HepG2 (cell line): ENCODE data around the gene KLKB1. TPM values are rescaled to one million over a fixed set of nuclear protein-coding genes. Genes with fewer than 3 reads are reported as not detected.

Source experiments
- ATAC-seq: fragments of 200-7000 bp; cut with Tn5 transposase; 3 replicates; pipeline ENCODE4 v1.9.1; 2020; ENCODE audit warnings: mild to moderate bottlenecking, moderate library complexity
- BruUV-seq: library from RNA; stranded (reverse); fragments of 400-500 nt; replicated peaks from 2 replicates; lab custom pipeline; 2021; lab: Mats Ljungman, UMichigan
- CTCF ChIA-PET: fragments of 300-600 bp; formaldehyde crosslinking; extraction: SDS; loops from one replicate; lab custom pipeline; 2021; ENCODE audit warnings: low total read pairs, inconsistent platforms, low intra/inter-chr PET ratio; lab: Yijun Ruan, JAX
- POLR2A ChIA-PET: fragments of 350-600 bp; sonication (Branson Sonifier 250); formaldehyde crosslinking; loops from one replicate; lab custom pipeline; 2020; ENCODE audit warnings: antibody characterized with exemption, inconsistent platforms; lab: Yijun Ruan, JAX
- DNase-seq: peaks from one replicate; pipeline ENCODE4 v3.0.0-alpha.2; 2015; ENCODE audit warnings: low spot score
- FAIRE-seq: peaks from 3 replicates; lab custom pipeline; 2011; peaks lifted over from hg19 to GRCh38; lab: Jason Lieb, UNC
- H2AFZ ChIP-seq: one replicate; pipeline ENCODE4 v1.6.1; 2011; ENCODE audit warnings: low read length, inconsistent platforms
- H3K27ac ChIP-seq: fragments of 300-600 bp; 3 replicates; pipeline ENCODE4 v1.8.0; 2011; ENCODE audit warnings: mixed run types, mild to moderate bottlenecking, mixed read lengths, low read length, inconsistent platforms; ENCODE audit not compliant: insufficient read depth; ENCODE audit errors: extremely low read length
- H3K27me3 ChIP-seq, 2 experiments: fragments of 200-600 bp in 1 of 2; 2 replicates in 1 of 2; 3 replicates in 1 of 2; pipeline versions ENCODE4 v1.6.0 to v1.8.0; 2011; ENCODE audit warnings: low read length in 2 of 2, mild to moderate bottlenecking in 2 of 2, moderate library complexity in 2 of 2, inconsistent platforms in 1 of 2; ENCODE audit not compliant: insufficient read depth in 2 of 2, control insufficient read depth in 1 of 2
- H3K36me3 ChIP-seq, 2 experiments: fragments of 200-600 bp in 1 of 2; replicated peaks in 1 of 2; 2 replicates in 1 of 2; 3 replicates in 1 of 2; pipeline versions ENCODE4 v1.5.1 to v1.8.0; 2011; ENCODE audit warnings: low read length in 2 of 2, inconsistent platforms in 1 of 2; ENCODE audit not compliant: insufficient read depth in 2 of 2, control insufficient read depth in 1 of 2
- H3K4me1 ChIP-seq: 2 replicates; pipeline ENCODE4 v1.5.1; 2012; ENCODE audit warnings: low read length, inconsistent platforms; ENCODE audit not compliant: insufficient read depth
- H3K4me2 ChIP-seq: 2 replicates; pipeline ENCODE4 v1.6.0; 2011; ENCODE audit warnings: low read depth, low read length, inconsistent platforms
- H3K4me3 ChIP-seq, 3 experiments: fragments of 200-600 bp in 1 of 3; sonication (generic), shearing (Covaris generic) in 1 of 3; replicated peaks in 1 of 3; 2 replicates each; pipeline ENCODE4 v1.5.1; 2011 to 2016; ENCODE audit warnings: low read length in 3 of 3, inconsistent platforms in 2 of 3, low read depth in 2 of 3, mild to moderate bottlenecking in 2 of 3, control low read depth in 1 of 3, mixed read lengths in 1 of 3; ENCODE audit not compliant: insufficient read depth in 1 of 3
- H3K79me2 ChIP-seq: one replicate; pipeline ENCODE4 v1.6.1; 2011; ENCODE audit warnings: low read length, inconsistent platforms; ENCODE audit not compliant: insufficient read depth
- H3K9ac ChIP-seq: 2 replicates; pipeline ENCODE4 v1.6.0; 2011; ENCODE audit warnings: mild to moderate bottlenecking, low read depth, low read length, inconsistent platforms; ENCODE audit not compliant: insufficient read depth
- H3K9me3 ChIP-seq: 2 replicates; pipeline ENCODE4 v1.5.1; 2012; ENCODE audit warnings: mild to moderate bottlenecking, low read length
- H4K20me1 ChIP-seq: 2 replicates; pipeline ENCODE4 v1.6.0; 2011; ENCODE audit warnings: inconsistent platforms, mild to moderate bottlenecking, low read length, moderate library complexity; ENCODE audit not compliant: insufficient read depth
- DMAP1 ChIP-seq: IDR thresholded peaks from 2 replicates; pipeline ENCODE4 v1.6.1; 2016
- MEIS1 ChIP-seq: sonication (generic); formaldehyde crosslinking; IDR thresholded peaks from 2 replicates; pipeline ENCODE4 v1.9.0; 2021; ENCODE audit warnings: mild to moderate bottlenecking, missing genetic modification reagents, moderate library complexity, borderline replicate concordance
- POLR2G ChIP-seq: fragments of 200-400 bp; formaldehyde crosslinking; IDR thresholded peaks from 2 replicates; pipeline ENCODE4 v1.6.1; 2018; ENCODE audit warnings: mild to moderate bottlenecking, low read depth, low read length, moderate library complexity
- SALL2 ChIP-seq: sonication (generic); formaldehyde crosslinking; IDR thresholded peaks from 2 replicates; pipeline ENCODE4 v1.8.1; 2023; ENCODE audit warnings: mild to moderate bottlenecking, missing genetic modification reagents, inconsistent platforms
- SMARCE1 ChIP-seq: fragments of 450-650 bp; IDR thresholded peaks from 2 replicates; pipeline ENCODE4 v1.6.1; 2017; ENCODE audit warnings: borderline replicate concordance
- TEAD3 ChIP-seq: optimal IDR thresholded peaks from 2 replicates; pipeline ENCODE3; 2016; ENCODE audit warnings: borderline replicate concordance
- XRCC5 ChIP-seq: fragments of 200-400 bp; formaldehyde crosslinking; optimal IDR thresholded peaks from 2 replicates; pipeline ENCODE3; 2017; ENCODE audit warnings: mild to moderate bottlenecking, low read length
- ZNF430 ChIP-seq: sonication (generic); formaldehyde crosslinking; IDR thresholded peaks from 2 replicates; pipeline ENCODE4 v1.9.0; 2021; ENCODE audit warnings: mild to moderate bottlenecking, missing genetic modification reagents
- ZNF501 ChIP-seq: sonication (generic); formaldehyde crosslinking; IDR thresholded peaks from 2 replicates; pipeline ENCODE4 v1.5.1; 2020; ENCODE audit warnings: mild to moderate bottlenecking, moderate library complexity, missing genetic modification reagents
- ZNF737 ChIP-seq: sonication (generic); formaldehyde crosslinking; IDR thresholded peaks from 2 replicates; pipeline ENCODE4 v1.5.0; 2020; ENCODE audit warnings: missing genetic modification reagents, mild to moderate bottlenecking, borderline replicate concordance
- ZNF772 ChIP-seq: sonication (generic); formaldehyde crosslinking; IDR thresholded peaks from 2 replicates; pipeline ENCODE4 v1.5.0; 2020; ENCODE audit warnings: mild to moderate bottlenecking, missing genetic modification reagents
- WGBS: methylation state at CpG from one replicate; pipeline ENCODE4 v1.1.6; 2017; ENCODE audit warnings: low lambda C conversion rate; 5-methylcytosine and 5-hydroxymethylcytosine counted together
- in situ Hi-C: cut with HindIII; loops from 2 replicates; pipeline ENCODE4 v1.10.0; 2017; ENCODE audit warnings: low pct_unique_long_range_greater_than_20kb; ENCODE audit not compliant: extremely low pct_ligation_motif_present
- intact Hi-C: fragments of 100-400 bp; cut with micrococcal nuclease; formaldehyde crosslinking; loops from one replicate; pipeline ENCODE4 v1.10.0; 2022; ENCODE audit not compliant: unreplicated experiment
- polyA plus RNA-seq, 8 experiments: library from polyadenylated mRNA; depleted of rRNA in 3 of 8; stranded (reverse) in 7 of 8; unstranded in 1 of 8; fragments of >200 nt; fragmentation: Illumina TruSeq in 4 of 8; extraction: Trizol in 4 of 8; gene quantifications; 2 replicates each; pipeline versions ENCODE4 v1.2.1 to v1.2.3, GENCODE V29; 2011 to 2016; ENCODE audit warnings: low read depth in 4 of 8, missing spikeins in 1 of 8, mixed read lengths in 1 of 8; ENCODE audit not compliant: insufficient read depth in 1 of 8
- total RNA-seq, 5 experiments: library from RNA; depleted of rRNA; stranded (reverse); fragments of >200 nt; fragmentation: Illumina TruSeq; extraction: Trizol; gene quantifications; 2 replicates each; pipeline ENCODE4 v1.2.3, GENCODE V29; 2016; ENCODE audit warnings: low read depth in 1 of 5
- TF ChIP-seq, protein P1 (sequence below): sonication (generic); formaldehyde crosslinking; conservative IDR thresholded peaks from 2 replicates; pipeline ENCODE4 v1.8.0; 2022; ENCODE audit warnings: missing genetic modification reagents
- TF ChIP-seq, protein P2 (sequence below): sonication (generic); formaldehyde crosslinking; IDR thresholded peaks from 2 replicates; pipeline ENCODE4 v1.4.0; 2020; ENCODE audit warnings: missing genetic modification reagents, mild to moderate bottlenecking, borderline replicate concordance
- TF ChIP-seq, protein P3 (sequence below): sonication (generic); formaldehyde crosslinking; IDR thresholded peaks from 2 replicates; pipeline ENCODE4 v1.5.0; 2020; ENCODE audit warnings: missing genetic modification reagents, mild to moderate bottlenecking, borderline replicate concordance
- TF ChIP-seq, protein P4 (sequence below): sonication (generic); formaldehyde crosslinking; IDR thresholded peaks from 2 replicates; pipeline ENCODE4 v1.4.0; 2020; ENCODE audit warnings: missing genetic modification reagents, borderline replicate concordance

KLKB1 gene
- total and polyA plus RNA-seq, 2 of the 13 experiments (the other 11 are each of a cell fraction or from before 2014, with no cell fraction given): 0.26 to 0.49 TPM

DNA sequence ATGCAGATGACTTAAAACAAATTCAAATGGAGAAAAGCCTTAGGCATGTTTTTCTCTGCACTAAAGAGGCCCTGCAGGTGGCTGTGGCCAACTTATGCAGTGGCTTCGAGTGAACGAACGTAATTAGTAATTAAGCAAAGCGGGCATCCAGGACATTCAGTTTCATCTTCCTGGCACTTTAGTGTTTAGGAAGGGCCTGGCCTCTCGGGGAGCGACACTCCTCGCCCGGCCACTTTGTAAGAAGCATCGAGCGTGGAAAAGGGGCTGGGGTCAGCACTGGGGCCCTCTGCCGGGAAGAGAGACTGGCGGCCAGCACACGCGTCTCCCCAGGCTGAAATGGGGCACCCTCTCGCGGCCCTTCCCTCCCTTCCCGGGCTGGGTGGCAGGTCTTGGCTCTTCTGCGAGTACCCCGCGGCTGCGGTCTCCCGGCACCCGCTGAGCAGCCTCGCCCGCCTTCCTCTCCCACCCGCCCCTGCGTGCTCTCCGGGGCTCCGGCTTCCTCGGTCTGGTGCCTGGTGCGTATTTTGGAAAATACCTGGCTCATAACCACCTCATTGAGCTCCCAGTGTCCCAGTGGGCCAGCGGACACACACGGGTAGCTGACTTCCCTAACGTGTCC lies 36.6 kb upstream of the KLKB1 start:
- no peaks in the 10 kb centered on the region for H3K79me2 ChIP-seq
- H3K27me3 ChIP-seq: no peaks in the 10 kb centered on the region
- H4K20me1 ChIP-seq: no peaks in the 10 kb centered on the region
- H3K4me2 ChIP-seq: peak overlapping the region; percentile 90
- H3K4me3 ChIP-seq: peak overlapping the region; percentile 79 to 89 (median 79)
- POLR2A ChIA-PET: interaction anchor here (1.0 to 3.4 kb wide), 3 partner anchors 21 to 75 kb away, joined by 4 to 22 read pairs (median 7); partner anchors contain the start of gene F11
- H3K9me3 ChIP-seq: no peaks in the 10 kb centered on the region
- H3K4me1 ChIP-seq: peaks cover 22% of the 10 kb centered on the region
- TSS peak; percentile 88 for BruUV-seq
- ATAC-seq (peak; percentile 71), DNase-seq (no peak), FAIRE-seq (no peak)
- in situ Hi-C loops (no loop called here), intact Hi-C loops (loop anchor here (5.0 kb wide), 2 partner anchors 43 to 77 kb away; partner anchors contain the start of gene F11)
- CTCF ChIA-PET: no interaction called here
- 2% methylated on average over 7 of the region's 34 CpGs for WGBS
- no peaks in the 10 kb centered on the region for H3K36me3 ChIP-seq
- H3K9ac ChIP-seq: peak overlapping the region; percentile 77
- no peak overlapping the region for H2AFZ ChIP-seq
- H3K27ac ChIP-seq: peak overlapping the region; percentile 91
- TF ChIP-seq ZNF737 (CRISPR knock-in tag) (0 out of 2 replicates have a peak, but pooled peaks have one; percentile 44), SALL2 (CRISPR knock-in tag) (no peak), ZNF501 (peak; percentile 95), DMAP1 (CRISPR knock-in tag) (peak; percentile 28; the same call in 1 of the 2 replicates), MEIS1 (CRISPR knock-in tag) (peak; percentile 38; the same call in 1 of the 2 replicates), TEAD3 (CRISPR knock-in tag) (peak; percentile 11), POLR2G (no peak), SMARCE1 (no peak), ZNF772 (no peak), XRCC5 (peak; percentile 22), ZNF430 (CRISPR knock-in tag) (0 out of 2 replicates have a peak, but pooled peaks have one; percentile 64)
- TF ChIP-seq, protein P1, sequence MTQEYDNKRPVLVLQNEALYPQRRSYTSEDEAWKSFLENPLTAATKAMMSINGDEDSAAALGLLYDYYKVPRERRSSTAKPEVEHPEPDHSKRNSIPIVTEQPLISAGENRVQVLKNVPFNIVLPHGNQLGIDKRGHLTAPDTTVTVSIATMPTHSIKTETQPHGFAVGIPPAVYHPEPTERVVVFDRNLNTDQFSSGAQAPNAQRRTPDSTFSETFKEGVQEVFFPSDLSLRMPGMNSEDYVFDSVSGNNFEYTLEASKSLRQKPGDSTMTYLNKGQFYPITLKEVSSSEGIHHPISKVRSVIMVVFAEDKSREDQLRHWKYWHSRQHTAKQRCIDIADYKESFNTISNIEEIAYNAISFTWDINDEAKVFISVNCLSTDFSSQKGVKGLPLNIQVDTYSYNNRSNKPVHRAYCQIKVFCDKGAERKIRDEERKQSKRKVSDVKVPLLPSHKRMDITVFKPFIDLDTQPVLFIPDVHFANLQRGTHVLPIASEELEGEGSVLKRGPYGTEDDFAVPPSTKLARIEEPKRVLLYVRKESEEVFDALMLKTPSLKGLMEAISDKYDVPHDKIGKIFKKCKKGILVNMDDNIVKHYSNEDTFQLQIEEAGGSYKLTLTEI (CRISPR knock-in tag): no peak
- TF ChIP-seq, protein P2, sequence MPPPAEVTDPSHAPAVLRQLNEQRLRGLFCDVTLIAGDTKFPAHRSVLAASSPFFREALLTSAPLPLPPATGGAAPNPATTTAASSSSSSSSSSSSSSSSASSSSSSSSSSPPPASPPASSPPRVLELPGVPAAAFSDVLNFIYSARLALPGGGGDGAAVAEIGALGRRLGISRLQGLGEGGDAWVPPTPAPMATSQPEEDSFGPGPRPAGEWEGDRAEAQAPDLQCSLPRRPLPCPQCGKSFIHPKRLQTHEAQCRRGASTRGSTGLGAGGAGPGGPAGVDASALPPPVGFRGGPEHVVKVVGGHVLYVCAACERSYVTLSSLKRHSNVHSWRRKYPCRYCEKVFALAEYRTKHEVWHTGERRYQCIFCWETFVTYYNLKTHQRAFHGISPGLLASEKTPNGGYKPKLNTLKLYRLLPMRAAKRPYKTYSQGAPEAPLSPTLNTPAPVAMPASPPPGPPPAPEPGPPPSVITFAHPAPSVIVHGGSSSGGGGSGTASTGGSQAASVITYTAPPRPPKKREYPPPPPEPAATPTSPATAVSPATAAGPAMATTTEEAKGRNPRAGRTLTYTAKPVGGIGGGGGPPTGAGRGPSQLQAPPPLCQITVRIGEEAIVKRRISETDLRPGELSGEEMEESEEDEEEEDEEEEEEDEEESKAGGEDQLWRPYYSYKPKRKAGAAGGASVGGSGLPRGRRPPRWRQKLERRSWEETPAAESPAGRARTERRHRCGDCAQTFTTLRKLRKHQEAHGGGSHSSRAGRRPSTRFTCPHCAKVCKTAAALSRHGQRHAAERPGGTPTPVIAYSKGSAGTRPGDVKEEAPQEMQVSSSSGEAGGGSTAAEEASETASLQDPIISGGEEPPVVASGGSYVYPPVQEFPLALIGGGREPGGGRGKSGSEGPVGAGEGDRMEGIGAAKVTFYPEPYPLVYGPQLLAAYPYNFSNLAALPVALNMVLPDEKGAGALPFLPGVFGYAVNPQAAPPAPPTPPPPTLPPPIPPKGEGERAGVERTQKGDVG (CRISPR knock-in tag): 0 out of 2 replicates have a peak, but pooled peaks have one; percentile 29
- TF ChIP-seq, protein P3, sequence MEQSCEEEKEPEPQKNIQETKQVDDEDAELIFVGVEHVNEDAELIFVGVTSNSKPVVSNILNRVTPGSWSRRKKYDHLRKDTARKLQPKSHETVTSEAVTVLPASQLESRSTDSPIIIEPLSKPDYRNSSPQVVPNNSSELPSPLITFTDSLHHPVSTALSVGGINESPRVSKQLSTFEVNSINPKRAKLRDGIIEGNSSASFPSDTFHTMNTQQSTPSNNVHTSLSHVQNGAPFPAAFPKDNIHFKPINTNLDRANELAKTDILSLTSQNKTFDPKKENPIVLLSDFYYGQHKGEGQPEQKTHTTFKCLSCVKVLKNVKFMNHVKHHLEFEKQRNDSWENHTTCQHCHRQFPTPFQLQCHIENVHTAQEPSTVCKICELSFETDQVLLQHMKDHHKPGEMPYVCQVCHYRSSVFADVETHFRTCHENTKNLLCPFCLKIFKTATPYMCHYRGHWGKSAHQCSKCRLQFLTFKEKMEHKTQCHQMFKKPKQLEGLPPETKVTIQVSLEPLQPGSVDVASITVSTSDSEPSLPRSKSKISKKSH: no peak
- TF ChIP-seq, protein P4, sequence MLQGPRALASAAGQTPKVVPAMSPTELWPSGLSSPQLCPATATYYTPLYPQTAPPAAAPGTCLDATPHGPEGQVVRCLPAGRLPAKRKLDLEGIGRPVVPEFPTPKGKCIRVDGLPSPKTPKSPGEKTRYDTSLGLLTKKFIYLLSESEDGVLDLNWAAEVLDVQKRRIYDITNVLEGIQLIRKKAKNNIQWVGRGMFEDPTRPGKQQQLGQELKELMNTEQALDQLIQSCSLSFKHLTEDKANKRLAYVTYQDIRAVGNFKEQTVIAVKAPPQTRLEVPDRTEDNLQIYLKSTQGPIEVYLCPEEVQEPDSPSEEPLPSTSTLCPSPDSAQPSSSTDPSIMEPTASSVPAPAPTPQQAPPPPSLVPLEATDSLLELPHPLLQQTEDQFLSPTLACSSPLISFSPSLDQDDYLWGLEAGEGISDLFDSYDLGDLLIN: 0 out of 2 replicates have a peak, but pooled peaks have one; percentile 23
